ENCODE measurements around the gene LRCH1. TPM values are rescaled to one million over a fixed set of nuclear protein-coding genes. Genes with fewer than 3 reads are reported as not detected.

The LRCH1 gene
- polyA plus RNA-seq, 1 donor (not counting 4 experiments of a cell fraction or from before 2014, with no cell fraction given), result 16.2 TPM

DNA sequence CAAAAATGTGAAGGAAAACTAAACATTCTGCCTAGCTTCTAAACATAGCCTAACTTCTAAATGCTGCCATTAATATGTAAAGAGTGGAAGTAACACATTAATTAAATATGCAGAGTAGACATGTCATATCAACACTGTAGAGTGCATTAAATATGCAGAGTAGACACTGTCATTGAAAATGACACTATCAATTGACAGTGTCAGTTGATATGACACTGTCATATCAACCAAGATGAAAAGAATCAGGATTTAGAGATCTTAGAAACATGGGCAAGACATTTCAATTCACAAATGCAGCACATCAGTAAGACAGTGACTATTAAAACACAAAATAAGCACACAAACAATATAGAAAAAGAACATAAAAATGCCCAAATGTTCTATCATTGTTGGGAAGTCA, 218.7 kb downstream of the LRCH1 start:
- dilution Hi-C loops (cut with MboI; ENCODE audit: extremely low pct_ligation_motif_present, low sequenced_read_pairs), result no loop called here
- TF ChIP-seq EZH2 (IDR thresholded peaks at IDR 0.05; ENCODE audit: low read length), result no peak
- TF ChIP-seq, protein P1, sequence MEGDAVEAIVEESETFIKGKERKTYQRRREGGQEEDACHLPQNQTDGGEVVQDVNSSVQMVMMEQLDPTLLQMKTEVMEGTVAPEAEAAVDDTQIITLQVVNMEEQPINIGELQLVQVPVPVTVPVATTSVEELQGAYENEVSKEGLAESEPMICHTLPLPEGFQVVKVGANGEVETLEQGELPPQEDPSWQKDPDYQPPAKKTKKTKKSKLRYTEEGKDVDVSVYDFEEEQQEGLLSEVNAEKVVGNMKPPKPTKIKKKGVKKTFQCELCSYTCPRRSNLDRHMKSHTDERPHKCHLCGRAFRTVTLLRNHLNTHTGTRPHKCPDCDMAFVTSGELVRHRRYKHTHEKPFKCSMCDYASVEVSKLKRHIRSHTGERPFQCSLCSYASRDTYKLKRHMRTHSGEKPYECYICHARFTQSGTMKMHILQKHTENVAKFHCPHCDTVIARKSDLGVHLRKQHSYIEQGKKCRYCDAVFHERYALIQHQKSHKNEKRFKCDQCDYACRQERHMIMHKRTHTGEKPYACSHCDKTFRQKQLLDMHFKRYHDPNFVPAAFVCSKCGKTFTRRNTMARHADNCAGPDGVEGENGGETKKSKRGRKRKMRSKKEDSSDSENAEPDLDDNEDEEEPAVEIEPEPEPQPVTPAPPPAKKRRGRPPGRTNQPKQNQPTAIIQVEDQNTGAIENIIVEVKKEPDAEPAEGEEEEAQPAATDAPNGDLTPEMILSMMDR (optimal IDR thresholded peaks at IDR 0.05 in 1 of 3, IDR thresholded peaks at IDR 0.05 in 1 of 3, conservative IDR thresholded peaks at IDR 0.05 in 1 of 3; ENCODE audit: extremely low read depth in 1 of 3, insufficient read depth in 2 of 3, low read length in 3 of 3), result no peak
- H3K79me2 ChIP-seq (ENCODE audit: control insufficient read depth, insufficient read depth, low read length), result no peaks in the 10 kb centered on the region
- H3K9me3 ChIP-seq (ENCODE audit: control insufficient read depth, low read depth, low read length), result no peaks in the 10 kb centered on the region
- H4K20me1 ChIP-seq (ENCODE audit: control insufficient read depth, extremely low read depth, insufficient read depth, low read length), result no peaks in the 10 kb centered on the region
- H3K36me3 ChIP-seq (ENCODE audit: control insufficient read depth in 2 of 2, extremely low read depth in 1 of 2, insufficient read depth in 2 of 2, low read length in 2 of 2), result peaks cover 9 to 11% of the 10 kb centered on the region in 2 experiments
- no peaks in the 10 kb centered on the region for H3K4me1 ChIP-seq (ENCODE audit: control insufficient read depth, extremely low read depth, insufficient read depth, low read length)
- H3K27ac ChIP-seq (ENCODE audit: control insufficient read depth, insufficient read depth, low read length), result no peak overlapping the region
- H2AFZ ChIP-seq (ENCODE audit: control insufficient read depth, low read length), result no peak overlapping the region
- H3K27me3 ChIP-seq (ENCODE audit: control insufficient read depth, extremely low read depth, insufficient read depth, low read length), result no peaks in the 10 kb centered on the region
- no peak overlapping the region for H3K4me3 ChIP-seq (ENCODE audit: control insufficient read depth in 2 of 3, extremely low read depth in 1 of 3, insufficient read depth in 2 of 3, low read depth in 1 of 3, low read length in 3 of 3)
- no peak overlapping the region for H3K9ac ChIP-seq (ENCODE audit: control insufficient read depth, extremely low read depth, insufficient read depth, low read length)
- no peaks in the 10 kb centered on the region for H3K9me1 ChIP-seq (ENCODE audit: control insufficient read depth, extremely low read depth, insufficient read depth, low read length)
- FAIRE-seq (no peak), DNase-seq (ENCODE audit: low read depth, low spot score) (no peak)
- no peak overlapping the region for H3K4me2 ChIP-seq (ENCODE audit: control insufficient read depth, extremely low read depth, insufficient read depth, low read depth, low read length)

DNA sequence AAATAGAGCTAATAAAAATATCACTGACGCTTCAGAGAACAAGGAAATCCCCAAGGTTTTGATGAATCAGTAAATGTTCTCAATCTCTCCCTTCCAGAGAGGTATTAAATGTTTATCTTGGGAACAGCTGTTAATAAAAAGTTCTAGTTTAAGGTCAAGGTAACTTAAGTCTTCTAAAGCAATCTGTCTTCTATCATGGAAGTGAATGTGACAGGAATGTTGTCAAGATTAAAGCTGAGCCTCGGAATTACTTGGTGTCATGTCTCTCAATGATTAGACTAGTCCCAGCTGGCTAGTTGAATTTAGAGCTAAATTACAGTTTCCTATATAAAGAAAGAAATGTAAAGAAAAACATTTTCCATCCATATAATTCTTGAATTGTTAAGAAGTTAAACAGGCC, 220.6 kb downstream of the LRCH1 start:
- FAIRE-seq (no peak), DNase-seq (ENCODE audit: low read depth, low spot score) (no peak)
- H3K4me1 ChIP-seq (ENCODE audit: control insufficient read depth, extremely low read depth, insufficient read depth, low read length), result no peaks in the 10 kb centered on the region
- no peaks in the 10 kb centered on the region for H4K20me1 ChIP-seq (ENCODE audit: control insufficient read depth, extremely low read depth, insufficient read depth, low read length)
- H3K4me3 ChIP-seq (ENCODE audit: control insufficient read depth in 2 of 3, extremely low read depth in 1 of 3, insufficient read depth in 2 of 3, low read depth in 1 of 3, low read length in 3 of 3), result no peak overlapping the region
- H3K27ac ChIP-seq (ENCODE audit: control insufficient read depth, insufficient read depth, low read length), result no peak overlapping the region
- H3K79me2 ChIP-seq (ENCODE audit: control insufficient read depth, insufficient read depth, low read length), result no peaks in the 10 kb centered on the region
- TF ChIP-seq EZH2 (IDR thresholded peaks at IDR 0.05; ENCODE audit: low read length), result no peak
- TF ChIP-seq, protein P1 (optimal IDR thresholded peaks at IDR 0.05 in 1 of 3, IDR thresholded peaks at IDR 0.05 in 1 of 3, conservative IDR thresholded peaks at IDR 0.05 in 1 of 3; ENCODE audit: extremely low read depth in 1 of 3, insufficient read depth in 2 of 3, low read length in 3 of 3), result no peak
- H3K9me1 ChIP-seq (ENCODE audit: control insufficient read depth, extremely low read depth, insufficient read depth, low read length), result no peaks in the 10 kb centered on the region
- H2AFZ ChIP-seq (ENCODE audit: control insufficient read depth, low read length), result no peak overlapping the region
- H3K9ac ChIP-seq (ENCODE audit: control insufficient read depth, extremely low read depth, insufficient read depth, low read length), result no peak overlapping the region
- no peaks in the 10 kb centered on the region for H3K9me3 ChIP-seq (ENCODE audit: control insufficient read depth, low read depth, low read length)
- H3K36me3 ChIP-seq (ENCODE audit: control insufficient read depth in 2 of 2, extremely low read depth in 1 of 2, insufficient read depth in 2 of 2, low read length in 2 of 2), result peaks cover 9 to 11% of the 10 kb centered on the region in 2 experiments
- dilution Hi-C loops (cut with MboI; ENCODE audit: extremely low pct_ligation_motif_present, low sequenced_read_pairs), result no loop called here
- no peaks in the 10 kb centered on the region for H3K27me3 ChIP-seq (ENCODE audit: control insufficient read depth, extremely low read depth, insufficient read depth, low read length)
- no peak overlapping the region for H3K4me2 ChIP-seq (ENCODE audit: control insufficient read depth, extremely low read depth, insufficient read depth, low read depth, low read length)
